Activated naive CD8-positive, alpha-beta T cell treated with anti-CD3 and anti-CD28 coated beads for 36 hours (primary cell): Measurements from ENCODE around the gene TMEM232. TPM values are rescaled to one million over a fixed set of nuclear protein-coding genes. Genes with fewer than 3 reads are reported as not detected.

Experiments
- DNase-seq: peaks from one replicate; pipeline ENCODE4 v3.0.0; 2021
- H3K27ac Mint-ChIP-seq: one replicate; pipeline ENCODE4 v1.8.0; 2022; ENCODE audit warnings: mild to moderate bottlenecking, moderate library complexity, mixed read lengths
- H3K27me3 Mint-ChIP-seq: one replicate; pipeline ENCODE4 v1.8.0; 2022; ENCODE audit warnings: mild to moderate bottlenecking, mixed read lengths
- H3K36me3 Mint-ChIP-seq: one replicate; pipeline ENCODE4 v1.8.0; 2021; ENCODE audit warnings: mild to moderate bottlenecking, mixed read lengths
- H3K4me1 Mint-ChIP-seq: one replicate; pipeline ENCODE4 v1.8.0; 2021; ENCODE audit warnings: mixed read lengths
- H3K4me3 Mint-ChIP-seq: one replicate; pipeline ENCODE4 v1.8.0; 2022; ENCODE audit warnings: mild to moderate bottlenecking, moderate library complexity, mixed read lengths
- H3K9me3 Mint-ChIP-seq: one replicate; pipeline ENCODE4 v1.8.0; 2022; ENCODE audit warnings: mixed read lengths
- total RNA-seq, 2 experiments: library from RNA; stranded (reverse); gene quantifications; one replicate each; pipeline ENCODE4 v1.2.3, GENCODE V29; 2021

TMEM232 gene
- total RNA-seq, 2 experiments from 2014 or later = 0.66 to 1.2 TPM

GRCh38 chr5:110616009-110616408 lies 110.5 kb downstream of the TMEM232 start:
- no peak overlapping the region for H3K4me3 Mint-ChIP-seq
- no peaks in the 10 kb centered on the region for H3K36me3 Mint-ChIP-seq
- H3K4me1 Mint-ChIP-seq = no peaks in the 10 kb centered on the region
- H3K27me3 Mint-ChIP-seq = no peaks in the 10 kb centered on the region
- peaks cover 5% of the 10 kb centered on the region for H3K9me3 Mint-ChIP-seq
- no peak for DNase-seq
- H3K27ac Mint-ChIP-seq = no peak overlapping the region

- H3K36me3 Mint-ChIP-seq = no peaks in the 10 kb centered on the region
Observed at GRCh38 chr5:110612794-110613247, 113.7 kb downstream of the TMEM232 start.

GRCh38 chr5:110611817-110612216 lies 114.7 kb downstream of the TMEM232 start:
- H3K9me3 Mint-ChIP-seq = peaks cover 5% of the 10 kb centered on the region
- no peaks in the 10 kb centered on the region for H3K4me1 Mint-ChIP-seq

More at GRCh38 chr5:110612794-110613247, 113.7 kb downstream of the TMEM232 start:
- H3K27me3 Mint-ChIP-seq = no peaks in the 10 kb centered on the region
- no peak overlapping the region for H3K4me3 Mint-ChIP-seq
- peaks cover 5% of the 10 kb centered on the region for H3K9me3 Mint-ChIP-seq
- no peak overlapping the region for H3K27ac Mint-ChIP-seq
- DNase-seq = no peak
- H3K4me1 Mint-ChIP-seq = no peaks in the 10 kb centered on the region

GRCh38 chr5:110594866-110595265 lies 131.6 kb downstream of the TMEM232 start:
- H3K27ac Mint-ChIP-seq = no peak overlapping the region
- H3K4me1 Mint-ChIP-seq = no peaks in the 10 kb centered on the region
- no peaks in the 10 kb centered on the region for H3K27me3 Mint-ChIP-seq
- no peak overlapping the region for H3K4me3 Mint-ChIP-seq
- H3K36me3 Mint-ChIP-seq = peaks cover 4% of the 10 kb centered on the region
- DNase-seq = no peak
- peaks cover 3% of the 10 kb centered on the region for H3K9me3 Mint-ChIP-seq

More at GRCh38 chr5:110611817-110612216, 114.7 kb downstream of the TMEM232 start:
- no peak for DNase-seq
- Mint-ChIP-seq H3K27me3 (no peaks in the 10 kb centered on the region), H3K4me3 (no peak overlapping the region), H3K27ac (no peak overlapping the region), H3K36me3 (no peaks in the 10 kb centered on the region)

GRCh38 chr5:110590187-110590586 lies 136.3 kb downstream of the TMEM232 start:
- H3K27ac Mint-ChIP-seq = no peak overlapping the region

GRCh38 chr5:110588286-110588980 lies 138.0 kb downstream of the TMEM232 start:
- Mint-ChIP-seq H3K4me1 (no peaks in the 10 kb centered on the region), H3K27me3 (no peaks in the 10 kb centered on the region), H3K36me3 (no peaks in the 10 kb centered on the region), H3K4me3 (no peak overlapping the region), H3K27ac (no peak overlapping the region), H3K9me3 (no peaks in the 10 kb centered on the region)
- no peak for DNase-seq

More at GRCh38 chr5:110590187-110590586, 136.3 kb downstream of the TMEM232 start:
- no peaks in the 10 kb centered on the region for H3K4me1 Mint-ChIP-seq
- no peaks in the 10 kb centered on the region for H3K27me3 Mint-ChIP-seq
- no peaks in the 10 kb centered on the region for H3K9me3 Mint-ChIP-seq
- no peak overlapping the region for H3K4me3 Mint-ChIP-seq
- no peaks in the 10 kb centered on the region for H3K36me3 Mint-ChIP-seq
- DNase-seq = no peak

- Mint-ChIP-seq H3K27ac (no peak overlapping the region), H3K36me3 (no peaks in the 10 kb centered on the region), H3K9me3 (no peaks in the 10 kb centered on the region), H3K4me1 (no peaks in the 10 kb centered on the region), H3K4me3 (no peak overlapping the region), H3K27me3 (peaks cover 11% of the 10 kb centered on the region)
- no peak for DNase-seq
Observed at GRCh38 chr5:110580625-110581024, 145.8 kb downstream of the TMEM232 start.

- Mint-ChIP-seq H3K4me1 (no peaks in the 10 kb centered on the region), H3K36me3 (no peaks in the 10 kb centered on the region), H3K4me3 (no peak overlapping the region), H3K9me3 (no peaks in the 10 kb centered on the region), H3K27ac (no peak overlapping the region), H3K27me3 (no peaks in the 10 kb centered on the region)
- no peak for DNase-seq
Observed at GRCh38 chr5:110572729-110573128, 153.7 kb downstream of the TMEM232 start.

GRCh38 chr5:110562191-110562590 lies 164.3 kb downstream of the TMEM232 start:
- H3K4me3 Mint-ChIP-seq = no peak overlapping the region
- peaks cover 3% of the 10 kb centered on the region for H3K27me3 Mint-ChIP-seq

GRCh38 chr5:110561510-110561909 lies 165.0 kb downstream of the TMEM232 start:
- Mint-ChIP-seq H3K9me3 (no peaks in the 10 kb centered on the region), H3K4me3 (no peak overlapping the region), H3K27me3 (peaks cover 3% of the 10 kb centered on the region), H3K4me1 (no peaks in the 10 kb centered on the region), H3K36me3 (peaks cover 4% of the 10 kb centered on the region), H3K27ac (no peak overlapping the region)
- no peak for DNase-seq

More at GRCh38 chr5:110562191-110562590, 164.3 kb downstream of the TMEM232 start:
- no peak overlapping the region for H3K27ac Mint-ChIP-seq
- H3K36me3 Mint-ChIP-seq = peaks cover 7% of the 10 kb centered on the region
- H3K4me1 Mint-ChIP-seq = no peaks in the 10 kb centered on the region
- DNase-seq = no peak
- H3K9me3 Mint-ChIP-seq = no peaks in the 10 kb centered on the region

- Mint-ChIP-seq H3K27ac (no peak overlapping the region), H3K9me3 (peaks cover 14% of the 10 kb centered on the region), H3K4me3 (no peak overlapping the region), H3K4me1 (no peaks in the 10 kb centered on the region), H3K36me3 (no peaks in the 10 kb centered on the region), H3K27me3 (no peaks in the 10 kb centered on the region)
- DNase-seq = no peak
Observed at GRCh38 chr5:110549301-110549700, 177.2 kb downstream of the TMEM232 start.

- no peak for DNase-seq
- no peaks in the 10 kb centered on the region for H3K4me1 Mint-ChIP-seq
- peaks cover 7% of the 10 kb centered on the region for H3K9me3 Mint-ChIP-seq
- no peaks in the 10 kb centered on the region for H3K27me3 Mint-ChIP-seq
- H3K36me3 Mint-ChIP-seq = no peaks in the 10 kb centered on the region
- H3K4me3 Mint-ChIP-seq = no peak overlapping the region
- no peak overlapping the region for H3K27ac Mint-ChIP-seq
Observed at GRCh38 chr5:110548171-110548570, 178.3 kb downstream of the TMEM232 start.

GRCh38 chr5:110547495-110547894 lies 179.0 kb downstream of the TMEM232 start:
- H3K4me1 Mint-ChIP-seq = no peaks in the 10 kb centered on the region
- DNase-seq = no peak
- no peaks in the 10 kb centered on the region for H3K27me3 Mint-ChIP-seq
- H3K9me3 Mint-ChIP-seq = peaks cover 3% of the 10 kb centered on the region
- H3K36me3 Mint-ChIP-seq = no peaks in the 10 kb centered on the region
- no peak overlapping the region for H3K27ac Mint-ChIP-seq
- H3K4me3 Mint-ChIP-seq = no peak overlapping the region

- Mint-ChIP-seq H3K27me3 (no peaks in the 10 kb centered on the region), H3K4me3 (no peak overlapping the region), H3K27ac (no peak overlapping the region), H3K9me3 (no peaks in the 10 kb centered on the region), H3K36me3 (no peaks in the 10 kb centered on the region), H3K4me1 (no peaks in the 10 kb centered on the region)
- no peak for DNase-seq
Observed at GRCh38 chr5:110545716-110546115, 180.8 kb downstream of the TMEM232 start.

- Mint-ChIP-seq H3K4me3 (no peak overlapping the region), H3K27me3 (no peaks in the 10 kb centered on the region)
Observed at GRCh38 chr5:110544603-110545002, 181.9 kb downstream of the TMEM232 start.

GRCh38 chr5:110542949-110543348 lies 183.5 kb downstream of the TMEM232 start:
- Mint-ChIP-seq H3K4me1 (no peaks in the 10 kb centered on the region), H3K4me3 (no peak overlapping the region)

More at GRCh38 chr5:110544603-110545002, 181.9 kb downstream of the TMEM232 start:
- no peak for DNase-seq
- Mint-ChIP-seq H3K36me3 (no peaks in the 10 kb centered on the region), H3K9me3 (no peaks in the 10 kb centered on the region), H3K27ac (no peak overlapping the region), H3K4me1 (no peaks in the 10 kb centered on the region)

More at GRCh38 chr5:110542949-110543348, 183.5 kb downstream of the TMEM232 start:
- H3K9me3 Mint-ChIP-seq = no peaks in the 10 kb centered on the region
- H3K36me3 Mint-ChIP-seq = no peaks in the 10 kb centered on the region
- DNase-seq = no peak
- no peak overlapping the region for H3K27ac Mint-ChIP-seq
- no peaks in the 10 kb centered on the region for H3K27me3 Mint-ChIP-seq
